Cardiac fibroblast (primary cell): ENCODE results near the gene FRS3.

ENCODE experiments used
- DNase-seq, 2 donors: peaks; one replicate each; pipeline versions ENCODE4 v3.0.0 to v3.0.0-alpha.2; 2010; ENCODE audit warnings: low read depth in 2 of 2
- H3K4me3 ChIP-seq, 2 donors: replicated peaks in 1 of 2; 1 replicate in 1 of 2; 2 replicates in 1 of 2; pipeline ENCODE4 v1.5.1; 2011; ENCODE audit warnings: low read depth in 2 of 2, low read length in 2 of 2, mild to moderate bottlenecking in 2 of 2, moderate library complexity in 1 of 2
- CTCF ChIP-seq: IDR thresholded peaks from one replicate; pipeline ENCODE4 v1.5.1; 2011; ENCODE audit warnings: low read depth, mild to moderate bottlenecking, low read length, inconsistent platforms

Gene FRS3

GRCh38 chr6:41736800-41737555 is 42.7 kb downstream of the FRS3 start:
- no peak for TF ChIP-seq CTCF
- DNase-seq = no peak
- H3K4me3 ChIP-seq = no peak overlapping the region

GRCh38 chr6:41736186-41736733 is 43.4 kb downstream of the FRS3 start:
- H3K4me3 ChIP-seq = no peak overlapping the region
- peak in 1 of 2 donors; percentile 10 for DNase-seq
- TF ChIP-seq CTCF = no peak

- peak; percentile 78 for TF ChIP-seq CTCF
- H3K4me3 ChIP-seq = peak within 1 kb of the TSS; percentile 76 to 82
- DNase-seq = peak; percentile 91 to 93
These were observed 44.1 kb downstream of the FRS3 start, which contains the start of gene TFEB for GRCh38 chr6:41735427-41736185. TSS of gene TFEB (minus strand) at chr6:41735608. CDS start at chr6:41691213, 44,395 bp downstream.

GRCh38 chr6:41734666-41735426 is 44.9 kb downstream of the FRS3 start:
- peak; percentile 75 to 82 for DNase-seq
- H3K4me3 ChIP-seq = peak overlapping the region; percentile 76 to 82
- TF ChIP-seq CTCF = no peak

- DNase-seq = peak; percentile 63 to 78
- no peak for TF ChIP-seq CTCF
These were observed 45.7 kb downstream of the FRS3 start for GRCh38 chr6:41733707-41734665.

More at GRCh38 chr6:41733707-41734665, 45.7 kb downstream of the FRS3 start:
- H3K4me3 ChIP-seq = peak overlapping the region; percentile 76 to 82
